22Rv1 (cell line): ENCODE measurements around the gene DDIT4.

ENCODE experiments used
- ZFX ChIP-seq: fragments of 450-650 bp; IDR thresholded peaks from 2 replicates; pipeline ENCODE4 v1.6.1; 2017; ENCODE audit warnings: antibody characterized with exemption, borderline replicate concordance
- TF ChIP-seq, protein P1 (sequence below): fragments of 450-650 bp; IDR thresholded peaks from 2 replicates; pipeline ENCODE4 v1.5.1; 2017; ENCODE audit warnings: mild to moderate bottlenecking

- TF ChIP-seq, protein P1, sequence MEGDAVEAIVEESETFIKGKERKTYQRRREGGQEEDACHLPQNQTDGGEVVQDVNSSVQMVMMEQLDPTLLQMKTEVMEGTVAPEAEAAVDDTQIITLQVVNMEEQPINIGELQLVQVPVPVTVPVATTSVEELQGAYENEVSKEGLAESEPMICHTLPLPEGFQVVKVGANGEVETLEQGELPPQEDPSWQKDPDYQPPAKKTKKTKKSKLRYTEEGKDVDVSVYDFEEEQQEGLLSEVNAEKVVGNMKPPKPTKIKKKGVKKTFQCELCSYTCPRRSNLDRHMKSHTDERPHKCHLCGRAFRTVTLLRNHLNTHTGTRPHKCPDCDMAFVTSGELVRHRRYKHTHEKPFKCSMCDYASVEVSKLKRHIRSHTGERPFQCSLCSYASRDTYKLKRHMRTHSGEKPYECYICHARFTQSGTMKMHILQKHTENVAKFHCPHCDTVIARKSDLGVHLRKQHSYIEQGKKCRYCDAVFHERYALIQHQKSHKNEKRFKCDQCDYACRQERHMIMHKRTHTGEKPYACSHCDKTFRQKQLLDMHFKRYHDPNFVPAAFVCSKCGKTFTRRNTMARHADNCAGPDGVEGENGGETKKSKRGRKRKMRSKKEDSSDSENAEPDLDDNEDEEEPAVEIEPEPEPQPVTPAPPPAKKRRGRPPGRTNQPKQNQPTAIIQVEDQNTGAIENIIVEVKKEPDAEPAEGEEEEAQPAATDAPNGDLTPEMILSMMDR: no peak
- TF ChIP-seq ZFX: no peak
Measured at GRCh38 chr10:72270607-72271281, 3.0 kb upstream of the DDIT4 start.
